ENCODE results near the gene MCF2L.

DNA sequence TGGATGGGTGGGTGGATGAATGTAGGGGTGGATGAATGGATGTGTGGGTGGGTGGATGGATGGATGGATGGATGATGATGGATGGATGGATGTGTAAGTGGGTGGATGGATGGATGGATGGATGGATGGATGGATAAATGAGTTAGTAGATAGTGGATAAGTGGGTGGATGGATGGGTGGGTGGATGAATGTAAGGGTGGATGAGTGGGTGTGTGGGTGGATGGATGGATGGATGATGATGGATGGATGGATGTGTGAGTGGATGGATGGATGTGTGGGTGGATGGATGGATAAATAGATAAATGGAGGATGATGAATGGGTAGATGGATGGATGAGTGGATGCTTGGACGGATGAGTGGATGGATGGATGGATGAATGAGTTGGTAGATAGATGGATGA, 3.2 kb downstream of the MCF2L start:
- TF ChIP-seq, protein P1, sequence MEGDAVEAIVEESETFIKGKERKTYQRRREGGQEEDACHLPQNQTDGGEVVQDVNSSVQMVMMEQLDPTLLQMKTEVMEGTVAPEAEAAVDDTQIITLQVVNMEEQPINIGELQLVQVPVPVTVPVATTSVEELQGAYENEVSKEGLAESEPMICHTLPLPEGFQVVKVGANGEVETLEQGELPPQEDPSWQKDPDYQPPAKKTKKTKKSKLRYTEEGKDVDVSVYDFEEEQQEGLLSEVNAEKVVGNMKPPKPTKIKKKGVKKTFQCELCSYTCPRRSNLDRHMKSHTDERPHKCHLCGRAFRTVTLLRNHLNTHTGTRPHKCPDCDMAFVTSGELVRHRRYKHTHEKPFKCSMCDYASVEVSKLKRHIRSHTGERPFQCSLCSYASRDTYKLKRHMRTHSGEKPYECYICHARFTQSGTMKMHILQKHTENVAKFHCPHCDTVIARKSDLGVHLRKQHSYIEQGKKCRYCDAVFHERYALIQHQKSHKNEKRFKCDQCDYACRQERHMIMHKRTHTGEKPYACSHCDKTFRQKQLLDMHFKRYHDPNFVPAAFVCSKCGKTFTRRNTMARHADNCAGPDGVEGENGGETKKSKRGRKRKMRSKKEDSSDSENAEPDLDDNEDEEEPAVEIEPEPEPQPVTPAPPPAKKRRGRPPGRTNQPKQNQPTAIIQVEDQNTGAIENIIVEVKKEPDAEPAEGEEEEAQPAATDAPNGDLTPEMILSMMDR (IDR thresholded peaks at IDR 0.05): no peak
- TF ChIP-seq EZH2 (IDR thresholded peaks at IDR 0.05) (no peak), EZH2phosphoT487 (IDR thresholded peaks at IDR 0.05) (no peak)
